MM.1S (cell line): ENCODE data around the gene ZCCHC2.

ENCODE experiments used
- CTCF ChIP-seq: fragments of 300-600 bp; sonication (generic); IDR thresholded peaks from 2 replicates; pipeline ENCODE4 v1.5.1; 2016; ENCODE audit warnings: antibody characterized with exemption, low read length, mixed read lengths
- EZH2 ChIP-seq: fragments of 300-600 bp; sonication (generic); optimal IDR thresholded peaks from 2 replicates; pipeline ENCODE3; 2017; ENCODE audit warnings: low read depth, mild to moderate bottlenecking, antibody characterized with exemption, low read length, mixed read lengths
- EZH2phosphoT487 ChIP-seq: fragments of 300-600 bp; sonication (generic); IDR thresholded peaks from 2 replicates; pipeline ENCODE4 v1.6.1; 2018; ENCODE audit warnings: antibody characterized with exemption, low read length

- TF ChIP-seq CTCF (no peak), EZH2 (no peak), EZH2phosphoT487 (no peak)
Observed at GRCh38 chr18:62521082-62521481, 1.7 kb upstream of the ZCCHC2 start.
